CD4-positive, alpha-beta T cell treated with Interleukin-4 for 4 hours (primary cell): ENCODE results near the gene AHNAK2.
"Not testable (repeated sequence)": the region's sequence is repeated elsewhere in the genome, so short reads cannot be mapped to it uniquely, and the experiment has no call there.

Experiments
- DNase-seq: peaks from one replicate; pipeline ENCODE4 v3.0.0-alpha.2; 2020

Gene AHNAK2

GRCh38 chr14:104924421-104925213 lies 53.6 kb downstream of the AHNAK2 start, which contains the start of gene PLD4:
TSS of gene PLD4 (plus strand) at chr14:104924879. CDS start at chr14:104927141, 2,262 bp downstream.
- no peak for DNase-seq

GRCh38 chr14:104923640-104924420 lies 54.3 kb downstream of the AHNAK2 start:
- no peak for DNase-seq

- no peak for DNase-seq
Measured at GRCh38 chr14:104919993-104920315, 58.2 kb downstream of the AHNAK2 start.

- DNase-seq, result not testable (repeated sequence)
Measured at GRCh38 chr14:104919152-104919992, 58.8 kb downstream of the AHNAK2 start.

- no peak for DNase-seq
Measured at GRCh38 chr14:104917993-104918392, 60.2 kb downstream of the AHNAK2 start.

GRCh38 chr14:104917116-104917515 lies 61.1 kb downstream of the AHNAK2 start:
- DNase-seq, result no peak

GRCh38 chr14:104913435-104913834 lies 64.7 kb downstream of the AHNAK2 start:
- no peak for DNase-seq

GRCh38 chr14:104912053-104912452 lies 66.1 kb downstream of the AHNAK2 start:
- no peak for DNase-seq

- DNase-seq, result no peak
Measured at GRCh38 chr14:104908303-104908702, 69.9 kb downstream of the AHNAK2 start.

- DNase-seq, result not testable (repeated sequence)
Measured at GRCh38 chr14:104905579-104905933, 72.6 kb downstream of the AHNAK2 start.

GRCh38 chr14:104904650-104905578 lies 73.3 kb downstream of the AHNAK2 start:
- DNase-seq, result not testable (repeated sequence)

- no peak for DNase-seq
Measured at GRCh38 chr14:104903990-104904389, 74.2 kb downstream of the AHNAK2 start.

GRCh38 chr14:104900639-104901512 lies 77.3 kb downstream of the AHNAK2 start:
- DNase-seq, result no peak

- DNase-seq, result no peak
Measured at GRCh38 chr14:104899781-104900180, 78.4 kb downstream of the AHNAK2 start.

- DNase-seq, result no peak
Measured at GRCh38 chr14:104898870-104899510, 79.2 kb downstream of the AHNAK2 start.

GRCh38 chr14:104898195-104898558 lies 80.0 kb downstream of the AHNAK2 start:
- no peak for DNase-seq

- DNase-seq, result no peak
Measured at GRCh38 chr14:104897330-104898194, 80.6 kb downstream of the AHNAK2 start.

GRCh38 chr14:104895786-104896661 lies 82.2 kb downstream of the AHNAK2 start:
- no peak for DNase-seq
